GM19193 (cell line): ENCODE results near the gene PHKG1.
A peak's percentile ranks its signal among the peaks of the same experiment; 100 is the strongest.

Experiments used
- POLR2A ChIP-seq: IDR thresholded peaks from 4 replicates; pipeline ENCODE4 v1.6.1; 2011; ENCODE audit not compliant: insufficient read depth, insufficient read length; ENCODE audit errors: extremely low read depth

The PHKG1 gene

DNA sequence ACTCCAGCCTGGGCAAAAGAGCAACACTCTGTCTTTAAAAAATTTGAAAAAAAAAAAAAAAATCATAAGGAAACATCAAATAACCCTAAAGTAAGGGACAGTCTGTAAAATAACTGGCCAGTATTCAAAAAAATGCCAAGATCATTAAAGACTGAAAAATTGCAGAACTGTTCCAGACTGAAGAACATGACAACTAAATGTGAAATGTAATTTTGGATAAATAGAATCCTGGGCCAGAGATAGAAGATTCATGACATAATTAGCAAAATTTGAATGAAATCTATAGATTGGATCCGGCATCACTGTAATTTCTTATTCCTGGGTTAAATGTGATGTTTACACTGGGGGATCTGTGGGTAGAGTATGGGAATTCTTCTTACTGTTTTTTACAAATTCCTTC lies 44.5 kb downstream of the PHKG1 start:
- TF ChIP-seq POLR2A = no peak

DNA sequence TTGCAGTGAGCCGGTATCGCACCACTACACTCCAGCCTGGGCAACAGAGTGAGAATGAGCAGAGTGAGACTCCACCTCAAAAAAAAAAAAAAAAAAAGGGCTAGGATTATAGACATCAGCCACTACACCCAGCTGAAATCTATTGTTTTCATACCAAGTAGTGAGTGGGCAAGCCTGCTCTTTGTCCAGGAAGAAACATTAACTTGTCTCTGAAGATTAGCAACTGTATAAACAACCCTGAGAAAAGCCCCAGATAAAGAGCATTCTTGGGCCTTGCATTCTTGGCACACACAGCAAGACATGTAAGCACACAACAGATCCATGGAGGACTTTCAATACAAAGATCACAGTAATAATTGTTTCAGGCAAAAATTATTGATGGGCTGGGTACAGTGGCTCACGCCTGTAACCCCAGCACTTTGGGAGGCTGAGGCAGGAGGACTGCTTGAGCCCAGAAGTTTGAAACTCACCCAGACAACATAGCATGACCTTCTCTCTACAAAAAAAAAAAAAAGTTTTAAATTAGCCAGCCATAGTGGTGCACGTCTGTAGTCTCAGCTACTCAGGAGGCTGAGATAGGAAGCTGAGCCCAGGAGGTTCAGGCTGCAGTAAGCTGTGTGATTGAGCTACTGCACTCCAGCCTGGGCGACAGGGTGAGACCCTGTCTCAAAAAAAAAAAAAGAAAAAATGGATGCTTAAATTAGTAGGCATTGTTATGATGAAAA lies 45.9 kb downstream of the PHKG1 start:
- TF ChIP-seq POLR2A = no peak

DNA sequence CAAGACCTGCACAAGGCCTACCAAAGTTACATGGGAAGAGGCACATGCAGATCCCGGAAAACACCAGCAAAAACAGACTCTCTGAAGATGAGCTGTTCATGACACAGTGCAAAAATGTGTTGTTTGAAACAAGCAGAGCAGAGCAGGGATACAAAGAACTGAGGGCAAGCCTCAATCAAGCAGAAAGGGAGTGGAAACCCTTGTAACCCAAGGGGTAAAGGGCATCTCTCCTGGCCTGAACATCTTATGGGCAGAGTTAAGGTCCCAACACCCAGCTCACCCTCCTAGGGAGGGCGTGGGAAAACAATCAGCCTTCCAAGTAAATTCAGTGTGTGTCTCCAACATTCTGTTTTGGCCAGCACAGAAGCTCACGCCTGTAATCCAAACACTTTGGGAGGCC lies 52.0 kb downstream of the PHKG1 start:
- no peak for TF ChIP-seq POLR2A

DNA sequence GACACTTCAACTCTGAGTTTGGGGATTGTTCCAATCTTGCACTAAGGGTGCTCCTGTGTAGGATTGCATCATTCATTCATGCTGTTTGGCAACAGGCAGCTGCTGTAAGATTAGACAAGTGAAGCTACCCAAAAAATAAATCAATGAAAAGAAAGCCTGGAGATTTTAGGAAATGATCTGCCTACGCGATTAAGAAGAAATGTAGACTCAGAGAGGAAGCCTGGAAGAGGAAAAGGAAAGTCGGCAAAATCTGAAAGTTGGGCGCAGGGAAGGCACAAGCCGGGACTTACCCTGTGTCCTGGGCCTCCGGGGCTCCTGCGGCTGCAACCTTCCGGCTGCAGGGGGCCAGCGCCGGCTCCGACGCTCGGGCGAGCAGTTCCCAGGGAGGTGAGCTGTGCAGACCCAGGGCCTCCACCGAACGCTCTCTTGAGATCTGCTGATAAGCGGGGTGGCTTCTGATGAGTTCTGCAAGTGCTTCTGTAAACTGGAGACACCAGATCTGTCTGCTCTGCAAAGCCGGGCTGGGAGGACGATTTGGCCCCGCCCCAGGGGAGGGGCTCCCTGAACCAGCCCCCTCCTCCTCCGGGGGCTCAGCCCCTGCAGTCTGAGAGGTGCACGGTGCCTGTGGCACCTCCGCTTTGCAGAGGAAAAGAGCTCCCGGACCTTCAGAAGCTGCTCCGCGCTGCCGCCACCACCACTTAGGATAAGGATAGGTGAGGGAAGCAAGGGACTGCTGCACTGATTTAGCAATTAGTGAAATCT lies 58.9 kb downstream of the PHKG1 start:
- peak; percentile 52 for TF ChIP-seq POLR2A

DNA sequence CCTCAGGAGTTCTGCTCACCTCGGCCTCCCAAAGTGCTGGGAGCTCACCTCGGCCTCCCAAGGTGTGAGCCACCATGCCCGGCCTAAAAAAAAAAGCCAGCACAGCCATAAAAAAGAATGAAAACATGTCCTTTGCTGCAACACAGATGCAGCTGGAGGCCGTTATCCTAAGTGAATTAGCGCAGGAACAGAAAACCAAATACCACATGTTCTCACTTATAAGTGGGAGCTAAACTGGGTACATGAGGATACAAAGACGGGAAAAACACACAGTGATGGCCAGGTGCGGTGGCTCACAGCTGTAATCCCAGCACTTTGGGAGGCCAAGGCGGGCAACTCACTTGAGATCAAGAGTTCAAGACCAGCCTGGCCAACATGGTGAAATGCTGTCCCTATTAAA lies 62.4 kb downstream of the PHKG1 start:
- no peak for TF ChIP-seq POLR2A
